A673 (cell line): ENCODE results near the gene SH3BP2.

Experiments used
- CTCF ChIP-seq: fragments of 300-800, 200-600 bp; sonication (generic); conservative IDR thresholded peaks from 2 replicates; pipeline ENCODE4 v1.5.1; 2017; ENCODE audit warnings: low read depth, mild to moderate bottlenecking, antibody characterized with exemption, low read length, moderate library complexity, mixed read lengths
- EZH2 ChIP-seq: fragments of 200-600 bp; sonication (generic); IDR thresholded peaks from 2 replicates; pipeline ENCODE4 v1.6.1; 2017; ENCODE audit warnings: borderline replicate concordance, low read depth, mild to moderate bottlenecking, mixed read lengths, antibody characterized with exemption, low read length; ENCODE audit not compliant: poor library complexity, severe bottlenecking

DNA sequence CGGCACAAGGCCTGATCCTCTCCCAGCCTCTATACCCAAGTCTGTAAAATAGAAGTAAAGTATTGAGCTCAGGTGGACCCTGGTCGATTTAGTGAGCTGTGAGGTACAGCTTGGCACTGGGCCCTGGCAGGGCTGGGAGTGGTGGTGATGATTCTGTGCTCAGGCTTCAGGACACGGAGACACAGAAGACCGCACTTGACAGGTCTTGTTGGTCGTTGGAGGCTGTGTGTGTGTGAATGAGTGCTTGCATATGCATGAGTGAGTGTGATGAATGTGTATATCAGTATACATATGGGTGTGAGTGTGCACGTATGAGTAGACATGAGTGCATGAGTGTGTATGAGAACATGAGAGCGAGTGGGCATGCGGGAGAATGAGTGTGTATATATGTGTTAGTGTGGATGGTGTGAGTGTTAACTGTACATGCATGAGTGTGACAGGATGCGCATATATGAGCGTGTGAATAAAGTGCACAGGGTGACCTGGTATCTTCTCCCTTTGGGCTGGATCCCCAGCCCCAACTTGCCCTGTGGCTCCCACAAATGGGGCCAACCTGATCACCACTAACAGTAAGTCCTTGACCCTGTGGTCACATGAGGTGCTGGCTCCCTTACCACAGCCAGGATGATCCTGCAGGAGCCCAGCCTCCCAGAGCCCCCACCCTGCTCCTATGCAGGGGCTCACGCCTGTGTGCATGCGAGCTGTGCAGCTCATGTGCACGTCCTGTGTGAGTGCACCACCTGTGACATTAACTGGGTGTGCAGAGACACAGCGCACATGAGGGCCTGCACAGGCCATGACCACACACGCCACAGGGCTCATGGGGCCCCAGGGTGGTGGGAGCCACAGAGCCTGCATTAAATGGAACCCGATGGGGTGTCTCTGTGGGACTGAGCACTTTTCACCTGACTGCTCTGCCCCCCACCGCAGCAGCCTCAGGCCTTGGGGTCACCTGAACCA, 20.8 kb downstream of the SH3BP2 start:
- no peak for TF ChIP-seq CTCF
- TF ChIP-seq EZH2: no peak
